Neural cell (in vitro differentiated cells): ENCODE data around the gene ENTPD8.

Experiments used
- EZH2 ChIP-seq: fragments of 200-600, 300-800 bp; shearing (Covaris generic), sonication (generic); IDR thresholded peaks from 2 replicates; pipeline ENCODE4 v1.6.1; 2014; ENCODE audit warnings: antibody characterized with exemption, low read length, borderline replicate concordance, mild to moderate bottlenecking; ENCODE audit not compliant: insufficient read depth, poor library complexity, severe bottlenecking
- POLR2AphosphoS5 ChIP-seq: IDR thresholded peaks from 2 replicates; pipeline ENCODE4 v1.6.1; 2012
- TF ChIP-seq, protein P1 (sequence below): fragments of 450-650 bp; IDR thresholded peaks from 2 replicates; pipeline ENCODE4 v1.5.1; 2014; ENCODE audit warnings: antibody characterized with exemption, mild to moderate bottlenecking, moderate library complexity; ENCODE audit not compliant: poor library complexity, severe bottlenecking

DNA sequence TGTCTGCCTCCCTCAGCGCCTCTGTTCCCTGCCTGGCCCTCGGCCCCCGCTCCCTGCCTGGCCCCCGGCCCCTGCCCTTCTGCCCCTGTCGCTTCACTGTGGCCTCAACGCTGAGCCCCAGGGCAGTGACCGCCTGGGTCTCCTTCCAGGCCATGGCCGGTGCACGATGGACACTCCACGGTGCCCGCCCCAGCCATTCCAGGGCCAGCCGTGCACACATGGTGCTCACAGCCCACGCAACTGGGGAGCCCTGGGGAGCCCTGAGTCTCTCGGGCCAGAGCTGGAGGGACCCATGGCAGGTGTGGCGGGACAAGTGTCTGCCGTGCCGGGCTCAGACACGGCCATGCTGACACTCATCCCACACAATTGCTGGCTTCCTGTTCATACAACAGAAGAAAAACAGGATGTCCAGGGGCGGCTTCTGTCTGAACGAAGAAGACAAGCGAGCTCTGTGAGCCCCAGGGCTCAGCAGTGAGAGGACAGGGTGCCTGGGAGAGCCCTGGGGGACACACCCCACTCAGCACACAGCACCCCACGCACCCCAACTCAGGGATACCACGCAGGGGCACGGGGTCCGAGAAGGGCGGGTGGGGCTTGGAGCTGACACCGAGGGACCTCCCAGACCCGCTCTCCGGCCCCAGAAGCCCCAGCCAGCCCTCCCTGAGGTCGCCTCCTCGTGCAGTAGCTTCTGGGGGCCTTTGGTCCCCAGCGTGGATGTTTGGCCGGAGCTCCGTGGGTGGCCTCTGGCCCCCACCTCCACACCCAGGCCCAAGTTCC is 53.9 kb downstream of the ENTPD8 start:
- TF ChIP-seq, protein P1, sequence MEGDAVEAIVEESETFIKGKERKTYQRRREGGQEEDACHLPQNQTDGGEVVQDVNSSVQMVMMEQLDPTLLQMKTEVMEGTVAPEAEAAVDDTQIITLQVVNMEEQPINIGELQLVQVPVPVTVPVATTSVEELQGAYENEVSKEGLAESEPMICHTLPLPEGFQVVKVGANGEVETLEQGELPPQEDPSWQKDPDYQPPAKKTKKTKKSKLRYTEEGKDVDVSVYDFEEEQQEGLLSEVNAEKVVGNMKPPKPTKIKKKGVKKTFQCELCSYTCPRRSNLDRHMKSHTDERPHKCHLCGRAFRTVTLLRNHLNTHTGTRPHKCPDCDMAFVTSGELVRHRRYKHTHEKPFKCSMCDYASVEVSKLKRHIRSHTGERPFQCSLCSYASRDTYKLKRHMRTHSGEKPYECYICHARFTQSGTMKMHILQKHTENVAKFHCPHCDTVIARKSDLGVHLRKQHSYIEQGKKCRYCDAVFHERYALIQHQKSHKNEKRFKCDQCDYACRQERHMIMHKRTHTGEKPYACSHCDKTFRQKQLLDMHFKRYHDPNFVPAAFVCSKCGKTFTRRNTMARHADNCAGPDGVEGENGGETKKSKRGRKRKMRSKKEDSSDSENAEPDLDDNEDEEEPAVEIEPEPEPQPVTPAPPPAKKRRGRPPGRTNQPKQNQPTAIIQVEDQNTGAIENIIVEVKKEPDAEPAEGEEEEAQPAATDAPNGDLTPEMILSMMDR = no peak
- no peak for TF ChIP-seq EZH2
- no peak for TF ChIP-seq POLR2AphosphoS5
